ENCODE results near the gene PARD3.

PARD3 gene

GRCh38 chr10:34731885-34732701 lies 83.0 kb downstream of the PARD3 start:
- WGBS (ENCODE audit: insufficient coverage) = 92% methylated on average over 2 of the region's 7 CpGs
- ChIA-PET POLR2A (no interaction called here), CTCF (interaction anchor here (1.1 to 2.7 kb wide), 7 partner anchors 8 to 55 kb away, joined by 3 to 12 read pairs (median 4); no protein-coding TSS in a partner anchor)
- Histone ChIP-seq H3K9me3 (ENCODE audit: control extremely low read depth in 1 of 5, control insufficient read depth in 4 of 5, insufficient read depth in 2 of 5, low read depth in 1 of 5, low read length in 4 of 5) (no peaks in the 10 kb centered on the region), H3K4me3 (ENCODE audit: control insufficient read depth in 1 of 7, extremely low read depth in 1 of 7, insufficient read depth in 4 of 7, low read depth in 2 of 7, low read length in 6 of 7) (no peak overlapping the region), H3K4me1 (ENCODE audit: control extremely low read depth in 1 of 4, control insufficient read depth in 4 of 4, insufficient read depth in 4 of 4, low read length in 3 of 4) (no peaks in the 10 kb centered on the region), H3K27me3 (replicated peaks in 2 of 5; ENCODE audit: control insufficient read depth in 4 of 5, insufficient read depth in 5 of 5, low read length in 4 of 5) (peaks cover 0 to 17% (median 12%) of the 10 kb centered on the region in 5 experiments), H3K27ac (ENCODE audit: insufficient read depth in 1 of 2, low read depth in 1 of 2, low read length in 2 of 2, poor library complexity in 1 of 2, severe bottlenecking in 2 of 2) (no peak overlapping the region), H3K36me3 (ENCODE audit: control insufficient read depth in 4 of 4, insufficient read depth in 4 of 4, low read length in 3 of 4) (no peaks in the 10 kb centered on the region)
- DNase-seq = no peak

DNA sequence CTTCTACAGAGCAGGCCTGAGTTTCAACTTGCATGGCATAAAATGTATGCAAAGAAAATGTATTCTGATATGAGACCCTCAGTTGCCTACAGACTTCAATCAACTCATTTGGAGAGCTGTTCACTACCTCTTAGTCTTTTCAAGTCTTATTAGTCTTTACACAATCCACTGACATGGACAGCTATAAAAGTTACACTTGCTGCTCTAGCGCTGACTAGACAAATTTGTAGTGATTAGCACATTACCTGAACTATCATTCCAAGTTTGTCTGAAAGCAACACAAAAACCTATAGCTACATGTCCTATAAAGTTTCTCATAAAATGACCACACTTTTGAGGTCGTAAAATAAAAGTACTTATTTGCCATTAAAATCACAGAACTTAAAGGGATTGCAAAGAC lies 83.9 kb downstream of the PARD3 start:
- Histone ChIP-seq H3K27me3 (replicated peaks in 2 of 5; ENCODE audit: control insufficient read depth in 4 of 5, insufficient read depth in 5 of 5, low read length in 4 of 5) (peaks cover 0 to 22% (median 14%) of the 10 kb centered on the region in 5 experiments), H3K4me1 (ENCODE audit: control extremely low read depth in 1 of 4, control insufficient read depth in 4 of 4, insufficient read depth in 4 of 4, low read length in 3 of 4) (no peaks in the 10 kb centered on the region), H3K36me3 (ENCODE audit: control insufficient read depth in 4 of 4, insufficient read depth in 4 of 4, low read length in 3 of 4) (no peaks in the 10 kb centered on the region), H3K27ac (ENCODE audit: insufficient read depth in 1 of 2, low read depth in 1 of 2, low read length in 2 of 2, poor library complexity in 1 of 2, severe bottlenecking in 2 of 2) (no peak overlapping the region), H3K4me3 (ENCODE audit: control insufficient read depth in 1 of 7, extremely low read depth in 1 of 7, insufficient read depth in 4 of 7, low read depth in 2 of 7, low read length in 6 of 7) (no peak overlapping the region), H3K9me3 (ENCODE audit: control extremely low read depth in 1 of 5, control insufficient read depth in 4 of 5, insufficient read depth in 2 of 5, low read depth in 1 of 5, low read length in 4 of 5) (no peaks in the 10 kb centered on the region)
- WGBS (ENCODE audit: insufficient coverage) = 100% methylated on average over 2 of the region's 2 CpGs
- DNase-seq = no peak
- CTCF ChIA-PET = interaction anchor here (1.0 to 2.7 kb wide), 3 partner anchors 10 to 86 kb away, joined by 3 to 8 read pairs (median 6); no protein-coding TSS in a partner anchor
- POLR2A ChIA-PET = no interaction called here

- CTCF ChIA-PET = interaction anchor here (1.0 to 2.7 kb wide), 3 partner anchors 9 to 87 kb away, joined by 3 to 8 read pairs (median 6); no protein-coding TSS in a partner anchor
- POLR2A ChIA-PET = no interaction called here
- Histone ChIP-seq H3K36me3 (ENCODE audit: control insufficient read depth in 4 of 4, insufficient read depth in 4 of 4, low read length in 3 of 4) (no peaks in the 10 kb centered on the region), H3K4me3 (ENCODE audit: control insufficient read depth in 1 of 7, extremely low read depth in 1 of 7, insufficient read depth in 4 of 7, low read depth in 2 of 7, low read length in 6 of 7) (no peak overlapping the region), H3K4me1 (ENCODE audit: control extremely low read depth in 1 of 4, control insufficient read depth in 4 of 4, insufficient read depth in 4 of 4, low read length in 3 of 4) (no peaks in the 10 kb centered on the region), H3K27me3 (replicated peaks in 2 of 5; ENCODE audit: control insufficient read depth in 4 of 5, insufficient read depth in 5 of 5, low read length in 4 of 5) (peaks cover 0 to 24% (median 14%) of the 10 kb centered on the region in 5 experiments), H3K9me3 (ENCODE audit: control extremely low read depth in 1 of 5, control insufficient read depth in 4 of 5, insufficient read depth in 2 of 5, low read depth in 1 of 5, low read length in 4 of 5) (no peaks in the 10 kb centered on the region), H3K27ac (ENCODE audit: insufficient read depth in 1 of 2, low read depth in 1 of 2, low read length in 2 of 2, poor library complexity in 1 of 2, severe bottlenecking in 2 of 2) (no peak overlapping the region)
- 92% methylated on average over 4 of the region's 7 CpGs for WGBS (ENCODE audit: insufficient coverage)
- no peak for DNase-seq
Measured at GRCh38 chr10:34730726-34731125, 84.4 kb downstream of the PARD3 start.

DNA sequence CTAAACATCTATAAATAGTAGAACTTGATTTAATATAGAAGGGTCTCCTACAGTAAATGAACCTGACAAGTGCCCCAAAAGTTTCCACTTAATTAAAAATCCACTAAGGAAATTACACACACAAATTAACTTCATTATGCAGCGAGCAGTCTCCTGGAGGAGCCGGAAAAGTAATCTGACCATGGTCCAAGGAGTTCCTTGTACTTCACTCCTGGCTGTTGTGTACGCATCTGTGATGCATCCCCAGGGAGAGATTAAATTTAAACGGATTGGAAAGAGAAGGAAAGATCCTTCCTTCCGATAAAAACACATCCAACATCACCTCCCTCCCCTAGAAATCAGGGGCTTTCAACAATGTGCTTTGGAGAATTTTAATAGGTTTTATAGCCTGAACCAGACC lies 85.5 kb downstream of the PARD3 start:
- H3K9me3 ChIP-seq (ENCODE audit: control extremely low read depth in 1 of 5, control insufficient read depth in 4 of 5, insufficient read depth in 2 of 5, low read depth in 1 of 5, low read length in 4 of 5) = no peaks in the 10 kb centered on the region
- DNase-seq = no peak
- 92% methylated on average over 2 of the region's 5 CpGs for WGBS (ENCODE audit: insufficient coverage)
- H3K4me1 ChIP-seq (ENCODE audit: control extremely low read depth in 1 of 4, control insufficient read depth in 4 of 4, insufficient read depth in 4 of 4, low read length in 3 of 4) = no peaks in the 10 kb centered on the region
- no peaks in the 10 kb centered on the region for H3K36me3 ChIP-seq (ENCODE audit: control insufficient read depth in 4 of 4, insufficient read depth in 4 of 4, low read length in 3 of 4)
- H3K4me3 ChIP-seq (ENCODE audit: control insufficient read depth in 1 of 7, extremely low read depth in 1 of 7, insufficient read depth in 4 of 7, low read depth in 2 of 7, low read length in 6 of 7) = no peak overlapping the region
- ChIA-PET CTCF (no interaction called here), POLR2A (interaction anchor here (0.6 kb wide), 1 partner anchor 36 kb away, joined by 3 read pairs; no protein-coding TSS in a partner anchor)
- H3K27ac ChIP-seq (ENCODE audit: insufficient read depth in 1 of 2, low read depth in 1 of 2, low read length in 2 of 2, poor library complexity in 1 of 2, severe bottlenecking in 2 of 2) = no peak overlapping the region
- peaks cover 0 to 34% (median 23%) of the 10 kb centered on the region in 5 experiments for H3K27me3 ChIP-seq (replicated peaks in 2 of 5; ENCODE audit: control insufficient read depth in 4 of 5, insufficient read depth in 5 of 5, low read length in 4 of 5)

DNA sequence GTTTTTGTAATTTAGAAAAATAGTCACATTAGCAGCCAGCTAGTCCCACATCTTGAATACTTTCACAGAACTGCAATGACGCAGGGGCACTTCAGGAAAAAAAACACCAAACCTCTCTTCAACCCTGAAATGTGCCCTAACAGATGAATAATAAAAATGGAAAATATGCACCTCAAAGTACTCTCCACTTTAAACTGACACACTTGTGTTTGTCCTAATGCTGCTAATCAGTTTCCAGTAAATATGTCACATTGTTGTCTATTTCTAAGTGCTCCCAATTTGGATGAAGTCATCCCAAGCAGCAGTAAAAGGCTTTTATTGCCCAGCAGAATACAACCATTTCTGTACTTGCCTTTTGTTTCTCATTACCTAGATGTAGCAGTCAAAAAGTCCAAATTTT lies 86.7 kb downstream of the PARD3 start:
- H3K4me3 ChIP-seq (ENCODE audit: control insufficient read depth in 1 of 7, extremely low read depth in 1 of 7, insufficient read depth in 4 of 7, low read depth in 2 of 7, low read length in 6 of 7) = no peak overlapping the region
- H3K27me3 ChIP-seq (replicated peaks in 2 of 5; ENCODE audit: control insufficient read depth in 4 of 5, insufficient read depth in 5 of 5, low read length in 4 of 5) = peaks cover 0 to 43% (median 28%) of the 10 kb centered on the region in 5 experiments
- CTCF ChIA-PET = no interaction called here
- DNase-seq = no peak
- no peaks in the 10 kb centered on the region for H3K4me1 ChIP-seq (ENCODE audit: control extremely low read depth in 1 of 4, control insufficient read depth in 4 of 4, insufficient read depth in 4 of 4, low read length in 3 of 4)
- POLR2A ChIA-PET = no interaction called here
- no CpG with 5 or more reads among the region's 1 CpG for WGBS (ENCODE audit: insufficient coverage)
- no peaks in the 10 kb centered on the region for H3K9me3 ChIP-seq (ENCODE audit: control extremely low read depth in 1 of 5, control insufficient read depth in 4 of 5, insufficient read depth in 2 of 5, low read depth in 1 of 5, low read length in 4 of 5)
- no peak overlapping the region for H3K27ac ChIP-seq (ENCODE audit: insufficient read depth in 1 of 2, low read depth in 1 of 2, low read length in 2 of 2, poor library complexity in 1 of 2, severe bottlenecking in 2 of 2)
- no peaks in the 10 kb centered on the region for H3K36me3 ChIP-seq (ENCODE audit: control insufficient read depth in 4 of 4, insufficient read depth in 4 of 4, low read length in 3 of 4)

- Histone ChIP-seq H3K27me3 (replicated peaks in 2 of 5; ENCODE audit: control insufficient read depth in 4 of 5, insufficient read depth in 5 of 5, low read length in 4 of 5) (peaks cover 0 to 50% (median 28%) of the 10 kb centered on the region in 5 experiments), H3K4me3 (ENCODE audit: control insufficient read depth in 1 of 7, extremely low read depth in 1 of 7, insufficient read depth in 4 of 7, low read depth in 2 of 7, low read length in 6 of 7) (no peak overlapping the region), H3K27ac (ENCODE audit: insufficient read depth in 1 of 2, low read depth in 1 of 2, low read length in 2 of 2, poor library complexity in 1 of 2, severe bottlenecking in 2 of 2) (no peak overlapping the region), H3K4me1 (ENCODE audit: control extremely low read depth in 1 of 4, control insufficient read depth in 4 of 4, insufficient read depth in 4 of 4, low read length in 3 of 4) (no peaks in the 10 kb centered on the region), H3K9me3 (ENCODE audit: control extremely low read depth in 1 of 5, control insufficient read depth in 4 of 5, insufficient read depth in 2 of 5, low read depth in 1 of 5, low read length in 4 of 5) (no peaks in the 10 kb centered on the region), H3K36me3 (ENCODE audit: control insufficient read depth in 4 of 4, insufficient read depth in 4 of 4, low read length in 3 of 4) (no peaks in the 10 kb centered on the region)
- no peak for DNase-seq
- WGBS (ENCODE audit: insufficient coverage) = 89% methylated on average over 4 of the region's 9 CpGs
- CTCF ChIA-PET = no interaction called here
- POLR2A ChIA-PET = no interaction called here
Measured at GRCh38 chr10:34727595-34728033, 87.5 kb downstream of the PARD3 start.

- ChIA-PET POLR2A (no interaction called here), CTCF (interaction anchor here (3.8 kb wide), 1 partner anchor 12 kb away, joined by 27 read pairs; no protein-coding TSS in a partner anchor)
- Histone ChIP-seq H3K4me1 (ENCODE audit: control extremely low read depth in 1 of 4, control insufficient read depth in 4 of 4, insufficient read depth in 4 of 4, low read length in 3 of 4) (no peaks in the 10 kb centered on the region), H3K27ac (ENCODE audit: insufficient read depth in 1 of 2, low read depth in 1 of 2, low read length in 2 of 2, poor library complexity in 1 of 2, severe bottlenecking in 2 of 2) (no peak overlapping the region), H3K27me3 (replicated peaks in 2 of 5; ENCODE audit: control insufficient read depth in 4 of 5, insufficient read depth in 5 of 5, low read length in 4 of 5) (peaks cover 0 to 57% (median 29%) of the 10 kb centered on the region in 5 experiments), H3K4me3 (ENCODE audit: control insufficient read depth in 1 of 7, extremely low read depth in 1 of 7, insufficient read depth in 4 of 7, low read depth in 2 of 7, low read length in 6 of 7) (no peak overlapping the region), H3K36me3 (ENCODE audit: control insufficient read depth in 4 of 4, insufficient read depth in 4 of 4, low read length in 3 of 4) (no peaks in the 10 kb centered on the region), H3K9me3 (ENCODE audit: control extremely low read depth in 1 of 5, control insufficient read depth in 4 of 5, insufficient read depth in 2 of 5, low read depth in 1 of 5, low read length in 4 of 5) (no peaks in the 10 kb centered on the region)
- peak in 2 of 3 donors; percentile 21 to 22 for DNase-seq
Measured at GRCh38 chr10:34726862-34727261, 88.2 kb downstream of the PARD3 start.
